Activated T-cell treated with anti-CD3 and anti-CD28 coated beads for 48 hours (primary cell): Measurements from ENCODE around the gene HSPA12A.

ENCODE experiments used
- DNase-seq: peaks from one replicate; pipeline ENCODE4 v3.0.0-alpha.2; 2020; ENCODE audit warnings: low read depth

Gene HSPA12A

GRCh38 chr10:116626815-116627214 lies 115.6 kb downstream of the HSPA12A start:
- DNase-seq, result no peak

GRCh38 chr10:116625845-116626244 lies 116.5 kb downstream of the HSPA12A start:
- DNase-seq, result no peak

DNA sequence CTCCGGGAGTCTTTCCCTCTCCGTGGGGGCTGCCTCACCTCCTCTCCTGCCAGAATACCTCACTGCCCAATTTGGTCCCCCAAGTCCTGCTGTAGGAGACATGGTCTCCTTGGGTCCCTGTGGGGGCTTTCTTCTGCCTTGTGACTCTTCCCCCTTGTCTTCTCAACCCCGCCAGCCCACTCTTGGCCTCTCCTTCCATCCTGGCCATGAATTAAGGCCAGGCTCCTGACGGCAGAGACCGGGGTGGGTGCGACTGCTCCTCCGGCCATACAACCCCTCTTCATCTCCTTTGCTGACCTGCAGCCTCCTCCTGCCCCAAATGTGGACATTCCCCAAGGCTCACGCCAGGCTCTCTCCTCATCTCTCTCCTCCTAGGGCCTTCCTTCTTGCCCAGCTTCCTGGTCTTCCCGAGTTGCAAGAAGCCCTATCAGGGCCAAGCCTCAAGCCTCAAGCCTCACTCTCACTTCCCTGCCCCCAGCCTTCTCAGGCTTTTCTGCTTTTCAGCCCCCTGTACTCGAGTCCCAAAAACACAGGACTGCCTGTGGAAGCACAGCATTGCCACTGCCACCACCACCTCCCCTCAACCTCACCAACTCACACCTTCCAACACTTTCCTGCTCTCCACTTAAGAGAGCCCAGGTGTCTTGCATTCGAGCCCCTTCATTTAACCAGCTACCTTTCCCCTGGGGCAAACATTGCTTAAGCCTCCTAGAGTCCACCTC lies 120.3 kb downstream of the HSPA12A start:
- no peak for DNase-seq

GRCh38 chr10:116621476-116621875 lies 120.9 kb downstream of the HSPA12A start:
- no peak for DNase-seq
